OCI-LY1 (cell line): ENCODE measurements around the gene ZFX.

ENCODE experiments used
- H2AFZ ChIP-seq: fragments of 200-600 bp; sonication (generic), shearing (Covaris generic); 2 replicates; pipeline ENCODE4 v1.6.0; 2014; ENCODE audit warnings: antibody characterized with exemption, mild to moderate bottlenecking, low read length
- H3F3A ChIP-seq: fragments of 200-600 bp; sonication (generic), shearing (Covaris generic); 2 replicates; pipeline ENCODE4 v1.6.0; 2014; ENCODE audit warnings: mild to moderate bottlenecking, antibody characterized with exemption, low read length, moderate library complexity; ENCODE audit not compliant: insufficient read depth
- H3K27ac ChIP-seq: fragments of 200-600 bp; sonication (generic); 2 replicates; pipeline ENCODE4 v1.5.1; 2014; ENCODE audit warnings: low read length, mixed run types, mild to moderate bottlenecking, low read depth; ENCODE audit not compliant: poor library complexity, severe bottlenecking
- H3K27me3 ChIP-seq: fragments of 200-600 bp; sonication (generic); 2 replicates; pipeline ENCODE4 v1.6.0; 2014; ENCODE audit warnings: antibody characterized with exemption, mild to moderate bottlenecking, low read length, moderate library complexity; ENCODE audit not compliant: insufficient read depth
- H3K36me3 ChIP-seq: fragments of 200-600 bp; sonication (generic); 2 replicates; pipeline ENCODE4 v1.6.1; 2014; ENCODE audit warnings: mild to moderate bottlenecking, antibody characterized with exemption, low read length, moderate library complexity, mixed read lengths; ENCODE audit not compliant: insufficient read depth
- H3K4me1 ChIP-seq: fragments of 200-600 bp; sonication (generic); 2 replicates; pipeline ENCODE4 v1.5.1; 2014; ENCODE audit warnings: mild to moderate bottlenecking, low read length, moderate library complexity; ENCODE audit not compliant: insufficient read depth, severe bottlenecking
- H3K4me2 ChIP-seq: fragments of 200-600 bp; sonication (generic), shearing (Covaris generic); 2 replicates; pipeline ENCODE4 v1.6.1; 2014; ENCODE audit warnings: low read length
- H3K4me3 ChIP-seq: fragments of 200-600 bp; sonication (generic); 2 replicates; pipeline ENCODE4 v1.5.1; 2014; ENCODE audit warnings: low read length, low read depth, mild to moderate bottlenecking, mixed read lengths; ENCODE audit not compliant: poor library complexity, severe bottlenecking
- H3K79me2 ChIP-seq: fragments of 200-600 bp; shearing (Covaris generic); 2 replicates; pipeline ENCODE4 v1.6.1; 2016; ENCODE audit warnings: mixed run types, low read length, mixed read lengths; ENCODE audit not compliant: insufficient read depth
- H3K9ac ChIP-seq: fragments of 200-600 bp; sonication (generic), shearing (Covaris generic); 2 replicates; pipeline ENCODE4 v1.6.1; 2014; ENCODE audit warnings: mild to moderate bottlenecking, low read length, mixed read lengths
- H3K9me2 ChIP-seq: fragments of 200-600 bp; sonication (generic), shearing (Covaris generic); 2 replicates; pipeline ENCODE4 v1.6.1; 2014; ENCODE audit warnings: low read depth, mild to moderate bottlenecking, low read length, mixed read lengths
- H3K9me3 ChIP-seq: fragments of 200-600 bp; shearing (Covaris generic); 2 replicates; pipeline ENCODE4 v1.6.1; 2014; ENCODE audit warnings: low read length, mixed read lengths
- H4K20me1 ChIP-seq: fragments of 200-600 bp; sonication (generic), shearing (Covaris generic); 2 replicates; pipeline ENCODE4 v1.6.0; 2016; ENCODE audit warnings: mild to moderate bottlenecking, low read length; ENCODE audit not compliant: insufficient read depth
- EZH2 ChIP-seq: fragments of 200-600 bp; sonication (generic), shearing (Covaris generic); IDR thresholded peaks from 2 replicates; pipeline ENCODE4 v1.8.0; 2017; ENCODE audit warnings: borderline replicate concordance, mixed run types, mild to moderate bottlenecking, antibody characterized with exemption, low read length, moderate library complexity, mixed read lengths
- TF ChIP-seq, protein P1 (sequence below): fragments of 200-600 bp; sonication (generic), shearing (Covaris generic); IDR thresholded peaks from 2 replicates; pipeline ENCODE4 v1.5.1; 2017; ENCODE audit warnings: mild to moderate bottlenecking, antibody characterized with exemption, low read length, moderate library complexity, mixed read lengths

ZFX gene

GRCh38 chrX:24150051-24150790, 692 bp downstream of the ZFX start:
- Histone ChIP-seq H3K27ac (peak overlapping the region; percentile 83), H3K4me3 (peak overlapping the region; percentile 93), H4K20me1 (no peaks in the 10 kb centered on the region), H3K27me3 (no peaks in the 10 kb centered on the region), H2AFZ (no peak overlapping the region), H3F3A (no peaks in the 10 kb centered on the region), H3K9me3 (no peaks in the 10 kb centered on the region), H3K9ac (peak overlapping the region; percentile 92), H3K4me2 (peak overlapping the region; percentile 72), H3K9me2 (no peaks in the 10 kb centered on the region), H3K36me3 (peaks cover 4% of the 10 kb centered on the region; the same call in 1 of the 2 replicates), H3K4me1 (peaks cover 56% of the 10 kb centered on the region), H3K79me2 (peaks cover 48% of the 10 kb centered on the region)
- no peak for TF ChIP-seq EZH2
- TF ChIP-seq, protein P1, sequence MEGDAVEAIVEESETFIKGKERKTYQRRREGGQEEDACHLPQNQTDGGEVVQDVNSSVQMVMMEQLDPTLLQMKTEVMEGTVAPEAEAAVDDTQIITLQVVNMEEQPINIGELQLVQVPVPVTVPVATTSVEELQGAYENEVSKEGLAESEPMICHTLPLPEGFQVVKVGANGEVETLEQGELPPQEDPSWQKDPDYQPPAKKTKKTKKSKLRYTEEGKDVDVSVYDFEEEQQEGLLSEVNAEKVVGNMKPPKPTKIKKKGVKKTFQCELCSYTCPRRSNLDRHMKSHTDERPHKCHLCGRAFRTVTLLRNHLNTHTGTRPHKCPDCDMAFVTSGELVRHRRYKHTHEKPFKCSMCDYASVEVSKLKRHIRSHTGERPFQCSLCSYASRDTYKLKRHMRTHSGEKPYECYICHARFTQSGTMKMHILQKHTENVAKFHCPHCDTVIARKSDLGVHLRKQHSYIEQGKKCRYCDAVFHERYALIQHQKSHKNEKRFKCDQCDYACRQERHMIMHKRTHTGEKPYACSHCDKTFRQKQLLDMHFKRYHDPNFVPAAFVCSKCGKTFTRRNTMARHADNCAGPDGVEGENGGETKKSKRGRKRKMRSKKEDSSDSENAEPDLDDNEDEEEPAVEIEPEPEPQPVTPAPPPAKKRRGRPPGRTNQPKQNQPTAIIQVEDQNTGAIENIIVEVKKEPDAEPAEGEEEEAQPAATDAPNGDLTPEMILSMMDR, result peak; percentile 23

DNA sequence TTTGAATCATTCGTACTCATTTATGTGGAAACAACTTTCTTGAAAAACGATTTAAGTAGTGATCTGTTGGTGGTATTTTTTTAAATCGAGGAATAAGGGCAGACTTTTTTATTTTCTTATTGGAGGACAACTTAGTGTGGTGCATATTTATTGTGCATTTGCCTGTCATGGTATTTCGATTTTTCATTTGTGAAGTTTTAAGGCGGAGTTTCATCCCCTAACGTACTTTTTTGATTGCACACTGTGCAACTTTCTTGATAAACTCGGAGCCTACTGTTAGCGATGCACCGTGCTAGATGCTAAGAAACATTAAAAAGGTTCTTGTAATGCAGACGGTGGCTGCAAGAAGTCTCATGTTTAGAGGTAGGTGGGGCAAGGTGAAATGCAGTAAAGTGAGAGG, 1.4 kb downstream of the ZFX start:
- Histone ChIP-seq H4K20me1 (no peaks in the 10 kb centered on the region), H3K4me1 (peaks cover 56% of the 10 kb centered on the region), H2AFZ (no peak overlapping the region), H3K36me3 (peaks cover 9% of the 10 kb centered on the region), H3K9me2 (no peaks in the 10 kb centered on the region), H3K4me3 (peak overlapping the region; percentile 93), H3K79me2 (peaks cover 55% of the 10 kb centered on the region), H3K4me2 (peak overlapping the region; percentile 72), H3K27ac (peak overlapping the region; percentile 83), H3K27me3 (no peaks in the 10 kb centered on the region), H3F3A (no peaks in the 10 kb centered on the region), H3K9me3 (no peaks in the 10 kb centered on the region), H3K9ac (peak overlapping the region; percentile 92)
- TF ChIP-seq EZH2, result no peak
- TF ChIP-seq, protein P1, result no peak

DNA sequence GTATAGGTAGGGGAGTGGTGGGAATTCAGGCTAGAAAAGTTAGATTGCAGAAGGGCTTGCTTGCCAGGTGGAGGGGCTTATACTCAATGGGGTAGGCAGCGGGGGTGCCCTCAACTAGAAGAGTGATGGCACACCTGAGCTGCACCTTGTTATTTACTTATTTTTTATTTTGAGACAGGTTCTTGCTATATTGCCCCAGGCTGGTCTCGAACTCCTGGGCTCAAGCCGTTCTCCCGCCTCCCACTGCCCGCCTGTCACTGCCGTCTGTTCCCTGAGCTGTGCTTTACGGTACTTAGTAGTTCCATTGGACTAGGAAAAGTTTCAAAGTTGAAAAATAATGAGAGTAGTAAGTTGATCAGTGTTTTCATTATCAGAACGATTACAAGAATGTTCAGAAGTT, 2.0 kb downstream of the ZFX start:
- Histone ChIP-seq H3K9ac (peak overlapping the region; percentile 92), H3K4me2 (peak overlapping the region; percentile 72), H3K4me3 (peak overlapping the region; percentile 93), H3K79me2 (peaks cover 61% of the 10 kb centered on the region), H3K27me3 (no peaks in the 10 kb centered on the region), H3K27ac (peak overlapping the region; percentile 83), H3K36me3 (peaks cover 9% of the 10 kb centered on the region), H3K4me1 (peaks cover 55% of the 10 kb centered on the region), H4K20me1 (no peaks in the 10 kb centered on the region), H3K9me2 (no peaks in the 10 kb centered on the region), H2AFZ (no peak overlapping the region), H3K9me3 (no peaks in the 10 kb centered on the region), H3F3A (no peaks in the 10 kb centered on the region)
- no peak for TF ChIP-seq EZH2
- TF ChIP-seq, protein P1, result no peak
